IMR-90 (cell line): Measurements from ENCODE around the gene ARHGEF7. TPM values are rescaled to one million over a fixed set of nuclear protein-coding genes. Genes with fewer than 3 reads are reported as not detected.

Experiments used
- ATAC-seq: fragments of 200-7000 bp; cut with Tn5 transposase; 2 replicates; pipeline ENCODE4 v1.9.1; 2020; ENCODE audit warnings: low read depth, mild to moderate bottlenecking, moderate library complexity
- BruUV-seq: library from RNA; stranded (reverse); fragments of 400-500 nt; replicated peaks from 2 replicates; lab custom pipeline; 2021; lab: Mats Ljungman, UMichigan
- CTCF ChIA-PET: fragments of 300-600 bp; formaldehyde crosslinking; extraction: SDS; loops from one replicate; lab custom pipeline; 2021; ENCODE audit warnings: antibody characterized with exemption; lab: Yijun Ruan, JAX
- POLR2A ChIA-PET: fragments of 300-600 bp; sonication (Branson Sonifier 250); formaldehyde crosslinking; loops from one replicate; lab custom pipeline; 2022; ENCODE audit warnings: antibody characterized with exemption; ENCODE audit not compliant: unreplicated experiment; lab: Charles Lee
- DNase-seq: peaks from one replicate; pipeline ENCODE4 v3.0.0; 2013
- H2AFZ ChIP-seq: replicated peaks from 2 replicates; pipeline ENCODE3; 2013; ENCODE audit warnings: low read length, mild to moderate bottlenecking; ENCODE audit not compliant: poor library complexity
- H2AK5ac ChIP-seq: 2 replicates; pipeline ENCODE4 v1.6.1; 2013; ENCODE audit warnings: low read depth, low read length, inconsistent platforms
- H2AK9ac ChIP-seq: replicated peaks from 2 replicates; pipeline ENCODE3; 2013; ENCODE audit warnings: mild to moderate bottlenecking, low read depth, low read length, moderate library complexity; ENCODE audit not compliant: poor library complexity
- H2BK120ac ChIP-seq: 2 replicates; pipeline ENCODE4 v1.6.1; 2013; ENCODE audit warnings: low read depth, low read length, inconsistent platforms
- H2BK15ac ChIP-seq: 3 replicates; pipeline ENCODE4 v1.6.1; 2013; ENCODE audit warnings: low read depth, low read length, inconsistent platforms
- H2BK20ac ChIP-seq: 2 replicates; pipeline ENCODE4 v1.6.1; 2013; ENCODE audit warnings: low read depth, mild to moderate bottlenecking, inconsistent platforms, low read length, moderate library complexity
- H2BK5ac ChIP-seq: 2 replicates; pipeline ENCODE4 v1.6.1; 2013; ENCODE audit warnings: mild to moderate bottlenecking, low read depth, low read length, inconsistent platforms; ENCODE audit not compliant: poor library complexity, severe bottlenecking
- H3K14ac ChIP-seq: replicated peaks from 2 replicates; pipeline ENCODE4 v1.6.1; 2013; ENCODE audit warnings: low read depth, low read length, inconsistent platforms
- H3K18ac ChIP-seq: 2 replicates; pipeline ENCODE4 v1.6.1; 2013; ENCODE audit warnings: low read depth, low read length, control low read depth
- H3K23ac ChIP-seq: 2 replicates; pipeline ENCODE4 v1.6.1; 2013; ENCODE audit warnings: low read depth, low read length, inconsistent platforms
- H3K27ac ChIP-seq: 2 replicates; pipeline ENCODE4 v1.5.1; 2013; ENCODE audit warnings: mild to moderate bottlenecking, control low read depth, low read length; ENCODE audit not compliant: insufficient read depth
- H3K27me3 ChIP-seq: 2 replicates; pipeline ENCODE4 v1.6.1; 2013; ENCODE audit warnings: low read length; ENCODE audit not compliant: control insufficient read depth, insufficient read depth
- H3K36me3 ChIP-seq: 2 replicates; pipeline ENCODE4 v1.6.1; 2013; ENCODE audit warnings: low read length, mixed read lengths; ENCODE audit not compliant: control insufficient read depth, insufficient read depth
- H3K4ac ChIP-seq: 2 replicates; pipeline ENCODE4 v1.6.1; 2013; ENCODE audit warnings: low read depth, low read length, inconsistent platforms
- H3K4me1 ChIP-seq: 2 replicates; pipeline ENCODE4 v1.6.1; 2013; ENCODE audit warnings: low read length, mixed read lengths; ENCODE audit not compliant: control insufficient read depth, insufficient read depth
- H3K4me2 ChIP-seq: 2 replicates; pipeline ENCODE4 v1.6.1; 2013; ENCODE audit warnings: low read depth, mild to moderate bottlenecking, control low read depth, low read length, moderate library complexity
- H3K4me3 ChIP-seq: 2 replicates; pipeline ENCODE4 v1.5.1; 2013; ENCODE audit warnings: low read depth, mild to moderate bottlenecking, control low read depth, low read length, moderate library complexity; ENCODE audit not compliant: insufficient read depth
- H3K56ac ChIP-seq: 2 replicates; pipeline ENCODE4 v1.6.1; 2013; ENCODE audit warnings: low read length, inconsistent platforms; ENCODE audit not compliant: insufficient read depth; ENCODE audit errors: extremely low read depth
- H3K79me1 ChIP-seq, 2 experiments: 2 replicates each; pipeline ENCODE4 v1.6.1; 2013; ENCODE audit warnings: low read length in 2 of 2, inconsistent platforms in 1 of 2, low read depth in 1 of 2
- H3K9ac ChIP-seq: 2 replicates; pipeline ENCODE4 v1.6.1; 2013; ENCODE audit warnings: low read depth, low read length, control low read depth
- H3K9me1 ChIP-seq: 2 replicates; pipeline ENCODE4 v1.6.1; 2013; ENCODE audit warnings: low read length, inconsistent platforms; ENCODE audit not compliant: insufficient read depth
- H3K9me3 ChIP-seq: 2 replicates; pipeline ENCODE4 v1.6.1; 2013; ENCODE audit warnings: low read length; ENCODE audit not compliant: control insufficient read depth, insufficient read depth
- H4K20me1 ChIP-seq: 2 replicates; pipeline ENCODE4 v1.6.1; 2013; ENCODE audit warnings: low read length, inconsistent platforms; ENCODE audit not compliant: insufficient read depth
- H4K5ac ChIP-seq: 2 replicates; pipeline ENCODE4 v1.6.1; 2013; ENCODE audit warnings: mild to moderate bottlenecking, low read depth, low read length, control low read depth
- H4K8ac ChIP-seq, 2 experiments: 2 replicates each; pipeline ENCODE4 v1.6.1; 2013; ENCODE audit warnings: low read depth in 2 of 2, low read length in 2 of 2, control low read depth in 1 of 2, inconsistent platforms in 1 of 2
- H4K91ac ChIP-seq: 2 replicates; pipeline ENCODE4 v1.6.1; 2013; ENCODE audit warnings: low read depth, low read length, inconsistent platforms; ENCODE audit not compliant: insufficient read depth
- BHLHE40 ChIP-seq: fragments of 150-350 bp; IDR thresholded peaks from 2 replicates; pipeline ENCODE4 v1.6.1; 2016; ENCODE audit warnings: mild to moderate bottlenecking, low read depth, low read length
- CEBPB ChIP-seq: IDR thresholded peaks from 2 replicates; pipeline ENCODE4 v1.6.1; 2012; ENCODE audit warnings: low read depth, low read length, improper control_type of control experiment
- CHD1 ChIP-seq: IDR thresholded peaks from 2 replicates; pipeline ENCODE4 v1.6.1; 2012; ENCODE audit warnings: low read depth, low read length, improper control_type of control experiment
- FOS ChIP-seq: fragments of 150-350 bp; IDR thresholded peaks from 2 replicates; pipeline ENCODE4 v1.6.1; 2016; ENCODE audit warnings: low read depth, low read length
- MAZ ChIP-seq: IDR thresholded peaks from 2 replicates; pipeline ENCODE4 v1.6.1; 2012; ENCODE audit warnings: low read depth, mild to moderate bottlenecking, low read length, improper control_type of control experiment, moderate library complexity, borderline replicate concordance
- MXI1 ChIP-seq: IDR thresholded peaks from 2 replicates; pipeline ENCODE4 v1.6.1; 2012; ENCODE audit warnings: low read depth, mild to moderate bottlenecking, low read length, moderate library complexity, borderline replicate concordance
- NFE2L2 ChIP-seq: fragments of 150-350 bp; IDR thresholded peaks from 2 replicates; pipeline ENCODE4 v1.6.1; 2016; ENCODE audit warnings: low read depth, mild to moderate bottlenecking, low read length
- RAD21 ChIP-seq: IDR thresholded peaks from 2 replicates; pipeline ENCODE4 v1.6.1; 2012; ENCODE audit warnings: low read length, improper control_type of control experiment
- RFX5 ChIP-seq: IDR thresholded peaks from 2 replicates; pipeline ENCODE4 v1.8.0; 2012; ENCODE audit warnings: low read depth, mild to moderate bottlenecking, low read length, moderate library complexity
- WGBS, 2 experiments: methylation state at CpG; one replicate each; pipeline versions ENCODE4 v1.1.5 to v1.1.7; 2013; ENCODE audit warnings: missing lambda C conversion rate in 2 of 2; ENCODE audit not compliant: insufficient read length in 1 of 2; ENCODE audit errors: extremely low coverage in 2 of 2; 5-methylcytosine and 5-hydroxymethylcytosine counted together
- dilution Hi-C: fragments of 300-500 bp; cut with HindIII; formaldehyde crosslinking; loops from one replicate; pipeline ENCODE4 v1.14.3; 2018; ENCODE audit warnings: low sequenced_read_pairs; ENCODE audit not compliant: unreplicated experiment
- in situ Hi-C: fragments of 300-500 bp; cut with MboI; formaldehyde crosslinking; loops from 3 replicates; pipeline ENCODE4 v1.14.3; 2019; ENCODE audit warnings: low sequenced_read_pairs, inconsistent platforms, mixed read lengths
- intact Hi-C: fragments of 100-400 bp; cut with micrococcal nuclease; formaldehyde crosslinking; loops from 2 replicates; pipeline ENCODE4 v1.10.0; 2022
- polyA plus RNA-seq, 3 experiments: library from polyadenylated mRNA; depleted of rRNA; stranded (reverse); fragments of >200 nt; gene quantifications; 2 replicates each; pipeline ENCODE4 v1.2.3, GENCODE V29; 2012; ENCODE audit warnings: low replicate concordance in 1 of 3
- total RNA-seq: library from RNA; depleted of rRNA; stranded (reverse); fragments of >200 nt; gene quantifications from 2 replicates; pipeline ENCODE4 v1.2.3, GENCODE V29; 2012
- TF ChIP-seq, protein P1 (sequence below): conservative IDR thresholded peaks from 2 replicates; pipeline ENCODE4 v1.5.1; 2012; ENCODE audit warnings: mild to moderate bottlenecking, low read depth, low read length, improper control_type of control experiment

Gene ARHGEF7
- total and polyA plus RNA-seq, 2 of the 4 experiments (the other 2 are of a cell fraction) = 32.9 to 59.0 TPM

DNA sequence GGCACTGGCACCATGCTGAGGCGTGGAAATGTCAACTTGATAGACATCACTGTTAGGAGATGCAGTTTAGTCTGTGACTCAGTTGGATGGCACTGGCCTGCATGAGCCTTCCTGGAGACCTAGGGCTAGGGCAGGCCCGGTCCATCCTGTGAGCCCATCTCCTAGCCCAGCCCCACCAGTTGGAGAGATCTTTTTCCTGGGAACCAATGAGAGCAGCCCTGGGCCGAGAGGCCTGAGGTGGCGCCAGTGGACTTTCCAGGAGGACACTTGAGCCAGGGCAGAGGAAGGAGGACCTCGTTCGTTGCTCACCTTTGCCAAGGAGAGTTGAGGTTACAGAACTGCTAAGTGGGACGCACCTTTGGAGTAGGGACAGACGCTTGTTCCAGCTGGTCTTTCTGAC, 104.8 kb downstream of the ARHGEF7 start:
- no peak overlapping the region for H2BK15ac ChIP-seq
- no peak overlapping the region; the same call in 1 of the 2 replicates for H3K18ac ChIP-seq
- H3K4ac ChIP-seq = peak overlapping the region; percentile 17; the same call in 1 of the 2 replicates
- dilution Hi-C loops = no loop called here
- H3K4me1 ChIP-seq = peaks cover 10% of the 10 kb centered on the region
- H3K27me3 ChIP-seq = no peaks in the 10 kb centered on the region
- H3K27ac ChIP-seq = no peak overlapping the region; the same call in 1 of the 2 replicates
- TF ChIP-seq MXI1 (no peak), RFX5 (no peak), RAD21 (no peak), NFE2L2 (no peak), BHLHE40 (no peak), CHD1 (no peak), CEBPB (no peak), MAZ (no peak), FOS (no peak)
- TF ChIP-seq, protein P1, sequence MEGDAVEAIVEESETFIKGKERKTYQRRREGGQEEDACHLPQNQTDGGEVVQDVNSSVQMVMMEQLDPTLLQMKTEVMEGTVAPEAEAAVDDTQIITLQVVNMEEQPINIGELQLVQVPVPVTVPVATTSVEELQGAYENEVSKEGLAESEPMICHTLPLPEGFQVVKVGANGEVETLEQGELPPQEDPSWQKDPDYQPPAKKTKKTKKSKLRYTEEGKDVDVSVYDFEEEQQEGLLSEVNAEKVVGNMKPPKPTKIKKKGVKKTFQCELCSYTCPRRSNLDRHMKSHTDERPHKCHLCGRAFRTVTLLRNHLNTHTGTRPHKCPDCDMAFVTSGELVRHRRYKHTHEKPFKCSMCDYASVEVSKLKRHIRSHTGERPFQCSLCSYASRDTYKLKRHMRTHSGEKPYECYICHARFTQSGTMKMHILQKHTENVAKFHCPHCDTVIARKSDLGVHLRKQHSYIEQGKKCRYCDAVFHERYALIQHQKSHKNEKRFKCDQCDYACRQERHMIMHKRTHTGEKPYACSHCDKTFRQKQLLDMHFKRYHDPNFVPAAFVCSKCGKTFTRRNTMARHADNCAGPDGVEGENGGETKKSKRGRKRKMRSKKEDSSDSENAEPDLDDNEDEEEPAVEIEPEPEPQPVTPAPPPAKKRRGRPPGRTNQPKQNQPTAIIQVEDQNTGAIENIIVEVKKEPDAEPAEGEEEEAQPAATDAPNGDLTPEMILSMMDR = no peak
- peak overlapping the region; percentile 62; the same call in 1 of the 2 replicates for H3K23ac ChIP-seq
- H2BK5ac ChIP-seq = no peak overlapping the region
- ChIA-PET POLR2A (no interaction called here), CTCF (interaction anchor here (0.6 kb wide), 1 partner anchor 48 kb away, joined by 3 read pairs; no protein-coding TSS in a partner anchor)
- no TSS peak for BruUV-seq
- H3K36me3 ChIP-seq = peaks cover 10% of the 10 kb centered on the region
- H2BK120ac ChIP-seq = no peak overlapping the region
- in situ Hi-C loops = no loop called here
- no peak overlapping the region for H4K8ac ChIP-seq
- no peak overlapping the region for H4K5ac ChIP-seq
- no peak overlapping the region for H3K14ac ChIP-seq
- no peak overlapping the region for H3K4me2 ChIP-seq
- H2AFZ ChIP-seq = no peak overlapping the region
- H3K4me3 ChIP-seq = no peak overlapping the region
- no peak for DNase-seq
- intact Hi-C loops = no loop called here
- no peak overlapping the region; the same call in none of the 2 replicates for H4K91ac ChIP-seq
- H3K9ac ChIP-seq = no peak overlapping the region
- H4K20me1 ChIP-seq = peaks cover 33% of the 10 kb centered on the region
- no peak overlapping the region for H3K56ac ChIP-seq
- H3K79me1 ChIP-seq = peaks cover 60 to 76% of the 10 kb centered on the region in 2 experiments
- H2BK20ac ChIP-seq = no peak overlapping the region
- H3K9me3 ChIP-seq = no peaks in the 10 kb centered on the region
- no peak overlapping the region for H2AK5ac ChIP-seq
- ATAC-seq = no peak
- H3K9me1 ChIP-seq = peaks cover 14% of the 10 kb centered on the region; the same call in 1 of the 2 replicates
- WGBS, 2 experiments = 93% methylated on average over 3 of the region's 8 CpGs; no CpG with 5 or more reads in 1 of the 2 experiments
- H2AK9ac ChIP-seq = no peak overlapping the region
